Stomach smooth muscle (tissue), 2 donors: ENCODE results near the gene SLCO4A1.

Experiments
- H3K27ac ChIP-seq: one replicate; pipeline ENCODE4 v1.7.0; 2013; ENCODE audit warnings: mild to moderate bottlenecking, low read length, inconsistent platforms
- H3K27me3 ChIP-seq, 2 donors: one replicate each; pipeline ENCODE4 v1.7.0; 2013; ENCODE audit warnings: low read length in 2 of 2; ENCODE audit not compliant: insufficient read depth in 2 of 2, control insufficient read depth in 1 of 2
- H3K36me3 ChIP-seq, 2 donors: one replicate each; pipeline ENCODE4 v1.7.0; 2013; ENCODE audit warnings: low read length in 2 of 2; ENCODE audit not compliant: control insufficient read depth in 2 of 2, insufficient read depth in 2 of 2
- H3K4me1 ChIP-seq: one replicate; pipeline ENCODE4 v1.7.0; 2013; ENCODE audit warnings: low read length; ENCODE audit not compliant: control insufficient read depth, insufficient read depth
- H3K4me3 ChIP-seq, 2 donors: one replicate each; pipeline ENCODE4 v1.7.0; 2013; ENCODE audit warnings: low read length in 2 of 2
- H3K9ac ChIP-seq, 2 donors: one replicate each; pipeline ENCODE4 v1.7.0; 2013; ENCODE audit warnings: low read length in 2 of 2, mild to moderate bottlenecking in 1 of 2
- H3K9me3 ChIP-seq, 2 donors: one replicate each; pipeline ENCODE4 v1.7.0; 2013; ENCODE audit warnings: low read length in 2 of 2; ENCODE audit not compliant: control insufficient read depth in 2 of 2
- donor health status: healthy.
- donor health status: Pancreatic carcinoma.

SLCO4A1 gene

GRCh38 chr20:62668441-62669027, 26.2 kb downstream of the SLCO4A1 start:
- peaks cover 2% of the 10 kb centered on the region for H3K4me1 ChIP-seq
- H3K9me3 ChIP-seq = no peaks in the 10 kb centered on the region
- no peaks in the 10 kb centered on the region for H3K27me3 ChIP-seq
- H3K4me3 ChIP-seq = no peak overlapping the region
- H3K9ac ChIP-seq = no peak overlapping the region
- H3K27ac ChIP-seq = no peak overlapping the region
- no peaks in the 10 kb centered on the region for H3K36me3 ChIP-seq

- no peaks in the 10 kb centered on the region for H3K27me3 ChIP-seq
These were observed 26.9 kb downstream of the SLCO4A1 start for GRCh38 chr20:62669249-62669648.

GRCh38 chr20:62670156-62670555, 27.9 kb downstream of the SLCO4A1 start:
- Histone ChIP-seq H3K36me3 (no peaks in the 10 kb centered on the region), H3K27me3 (peaks cover 0 to 2% of the 10 kb centered on the region in 2 donors), H3K27ac (no peak overlapping the region), H3K9ac (no peak overlapping the region), H3K4me1 (peaks cover 2% of the 10 kb centered on the region), H3K4me3 (no peak overlapping the region), H3K9me3 (no peaks in the 10 kb centered on the region)

More at GRCh38 chr20:62669249-62669648, 26.9 kb downstream of the SLCO4A1 start:
- H3K4me3 ChIP-seq = no peak overlapping the region
- H3K27ac ChIP-seq = no peak overlapping the region
- H3K9ac ChIP-seq = no peak overlapping the region
- H3K36me3 ChIP-seq = no peaks in the 10 kb centered on the region
- peaks cover 2% of the 10 kb centered on the region for H3K4me1 ChIP-seq
- no peaks in the 10 kb centered on the region for H3K9me3 ChIP-seq

- H3K27me3 ChIP-seq = peaks cover 0 to 2% of the 10 kb centered on the region in 2 donors
- H3K9me3 ChIP-seq = no peaks in the 10 kb centered on the region
- H3K36me3 ChIP-seq = no peaks in the 10 kb centered on the region
- H3K4me3 ChIP-seq = no peak overlapping the region
- H3K9ac ChIP-seq = no peak overlapping the region
- H3K27ac ChIP-seq = no peak overlapping the region
- peaks cover 2% of the 10 kb centered on the region for H3K4me1 ChIP-seq
These were observed 28.7 kb downstream of the SLCO4A1 start for GRCh38 chr20:62670998-62671397.

- H3K4me1 ChIP-seq = peaks cover 2% of the 10 kb centered on the region
- H3K4me3 ChIP-seq = no peak overlapping the region
- H3K27ac ChIP-seq = no peak overlapping the region
- no peaks in the 10 kb centered on the region for H3K9me3 ChIP-seq
- H3K9ac ChIP-seq = no peak overlapping the region
- H3K36me3 ChIP-seq = no peaks in the 10 kb centered on the region
- H3K27me3 ChIP-seq = peaks cover 0 to 2% of the 10 kb centered on the region in 2 donors
These were observed 29.5 kb downstream of the SLCO4A1 start for GRCh38 chr20:62671765-62672164.

- H3K27ac ChIP-seq = no peak overlapping the region
- peaks cover 0 to 2% of the 10 kb centered on the region in 2 donors for H3K27me3 ChIP-seq
- H3K9ac ChIP-seq = no peak overlapping the region
- H3K4me1 ChIP-seq = no peaks in the 10 kb centered on the region
- no peaks in the 10 kb centered on the region for H3K36me3 ChIP-seq
- H3K9me3 ChIP-seq = no peaks in the 10 kb centered on the region
- H3K4me3 ChIP-seq = no peak overlapping the region
These were observed 32.1 kb downstream of the SLCO4A1 start for GRCh38 chr20:62674370-62674769.

GRCh38 chr20:62675156-62675876, 33.0 kb downstream of the SLCO4A1 start:
- H3K27me3 ChIP-seq = peaks cover 0 to 2% of the 10 kb centered on the region in 2 donors
- no peak overlapping the region for H3K4me3 ChIP-seq
- no peak overlapping the region for H3K9ac ChIP-seq
- no peak overlapping the region for H3K27ac ChIP-seq
- no peaks in the 10 kb centered on the region for H3K4me1 ChIP-seq
- peaks cover under 1 to 4% of the 10 kb centered on the region in 2 donors for H3K9me3 ChIP-seq
- no peaks in the 10 kb centered on the region for H3K36me3 ChIP-seq

- no peak overlapping the region for H3K27ac ChIP-seq
- no peak overlapping the region for H3K9ac ChIP-seq
- H3K36me3 ChIP-seq = no peaks in the 10 kb centered on the region
- no peaks in the 10 kb centered on the region for H3K4me1 ChIP-seq
- no peak overlapping the region for H3K4me3 ChIP-seq
- peaks cover 0 to 2% of the 10 kb centered on the region in 2 donors for H3K27me3 ChIP-seq
- H3K9me3 ChIP-seq = peaks cover 5% of the 10 kb centered on the region in 2 donors
These were observed 33.6 kb downstream of the SLCO4A1 start for GRCh38 chr20:62675877-62676260.

GRCh38 chr20:62676976-62677375, 34.7 kb downstream of the SLCO4A1 start:
- H3K36me3 ChIP-seq = no peaks in the 10 kb centered on the region
- no peaks in the 10 kb centered on the region for H3K4me1 ChIP-seq
- no peak overlapping the region for H3K4me3 ChIP-seq
- no peak overlapping the region for H3K9ac ChIP-seq
- peaks cover 0 to 2% of the 10 kb centered on the region in 2 donors for H3K27me3 ChIP-seq
- H3K27ac ChIP-seq = no peak overlapping the region
- peaks cover 5% of the 10 kb centered on the region in 2 donors for H3K9me3 ChIP-seq

GRCh38 chr20:62677678-62678077, 35.4 kb downstream of the SLCO4A1 start:
- Histone ChIP-seq H3K4me3 (no peak overlapping the region), H3K9me3 (peaks cover 5% of the 10 kb centered on the region in 2 donors), H3K27me3 (peaks cover 0 to 4% of the 10 kb centered on the region in 2 donors), H3K4me1 (no peaks in the 10 kb centered on the region), H3K9ac (no peak overlapping the region), H3K27ac (no peak overlapping the region), H3K36me3 (no peaks in the 10 kb centered on the region)

GRCh38 chr20:62678553-62678952, 36.2 kb downstream of the SLCO4A1 start:
- H3K9ac ChIP-seq = no peak overlapping the region
- H3K36me3 ChIP-seq = no peaks in the 10 kb centered on the region
- H3K27me3 ChIP-seq = peaks cover 0 to 4% of the 10 kb centered on the region in 2 donors
- no peak overlapping the region for H3K4me3 ChIP-seq
- no peak overlapping the region for H3K27ac ChIP-seq
- H3K4me1 ChIP-seq = no peaks in the 10 kb centered on the region
- peaks cover 5% of the 10 kb centered on the region in 2 donors for H3K9me3 ChIP-seq
